KMS-11 (cell line): ENCODE results near the gene ZFYVE19.

ENCODE experiments used
- H2AFZ ChIP-seq: fragments of 200-600 bp; sonication (generic); 2 replicates; pipeline ENCODE4 v1.6.1; 2016; ENCODE audit warnings: antibody characterized with exemption, mixed run types, low read depth
- H3K27ac ChIP-seq: fragments of 200-600 bp; sonication (generic); 2 replicates; pipeline ENCODE4 v1.6.1; 2016; ENCODE audit warnings: mild to moderate bottlenecking, mixed run types
- H3K27me3 ChIP-seq: fragments of 200-600 bp; sonication (generic); 2 replicates; pipeline ENCODE4 v1.6.1; 2017; ENCODE audit warnings: mild to moderate bottlenecking, low read depth, mixed run types, moderate library complexity; ENCODE audit not compliant: insufficient read depth
- H3K36me3 ChIP-seq: fragments of 200-600 bp; sonication (generic); 2 replicates; pipeline ENCODE4 v1.6.1; 2017; ENCODE audit warnings: mild to moderate bottlenecking, mixed run types; ENCODE audit not compliant: insufficient read depth
- H3K4me1 ChIP-seq: fragments of 200-600 bp; sonication (generic); 2 replicates; pipeline ENCODE4 v1.6.1; 2016; ENCODE audit warnings: mild to moderate bottlenecking, low read depth, mixed run types; ENCODE audit not compliant: poor library complexity, severe bottlenecking
- H3K4me2 ChIP-seq: fragments of 200-600 bp; sonication (generic); 2 replicates; pipeline ENCODE4 v1.7.0; 2016; ENCODE audit warnings: mild to moderate bottlenecking, mixed run types
- H3K4me3 ChIP-seq: fragments of 200-600 bp; sonication (generic); IDR thresholded peaks from 2 replicates; pipeline ENCODE4 v1.6.1; 2017; ENCODE audit warnings: low read depth, low read length, mixed read lengths; ENCODE audit not compliant: insufficient read depth
- H3K79me2 ChIP-seq: fragments of 200-600 bp; sonication (generic); 2 replicates; pipeline ENCODE4 v1.6.1; 2016; ENCODE audit warnings: low read depth, mixed run types; ENCODE audit not compliant: insufficient read depth
- H3K9ac ChIP-seq: fragments of 200-600 bp; sonication (generic); 2 replicates; pipeline ENCODE4 v1.6.1; 2016; ENCODE audit warnings: mild to moderate bottlenecking, mixed run types
- H4K20me1 ChIP-seq: fragments of 200-600 bp; sonication (generic); 2 replicates; pipeline ENCODE4 v1.6.1; 2016; ENCODE audit warnings: mild to moderate bottlenecking, mixed run types; ENCODE audit not compliant: insufficient read depth
- TF ChIP-seq, protein P1 (sequence below): fragments of 200-600 bp; sonication (generic); conservative IDR thresholded peaks from 2 replicates; pipeline ENCODE4 v1.6.1; 2017; ENCODE audit warnings: low read depth, mild to moderate bottlenecking, antibody characterized with exemption, low read length, moderate library complexity, mixed read lengths

The ZFYVE19 gene

DNA sequence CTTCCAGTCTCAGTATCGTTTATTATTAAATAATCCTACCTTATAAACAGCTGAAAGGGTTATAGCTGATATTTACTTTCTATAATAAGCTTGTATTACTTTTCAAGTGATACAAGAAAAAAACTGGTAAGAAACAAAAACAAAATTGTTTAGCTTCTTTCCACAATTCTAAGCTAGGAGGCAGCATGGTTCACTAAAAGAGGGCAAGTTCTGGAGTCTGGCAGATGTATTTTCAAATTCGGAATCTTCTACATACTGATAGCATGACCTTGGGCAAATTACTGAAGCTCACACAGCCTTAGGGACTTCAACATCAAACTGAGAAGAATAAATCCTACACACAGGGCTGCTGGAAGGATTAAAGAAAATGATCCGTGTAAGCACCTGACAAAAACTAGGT is 21.7 kb upstream of the ZFYVE19 start:
- Histone ChIP-seq H3K4me3 (no peak overlapping the region), H2AFZ (no peak overlapping the region), H3K4me1 (peaks cover 58% of the 10 kb centered on the region), H3K79me2 (no peaks in the 10 kb centered on the region; the same call in 1 of the 2 replicates), H3K4me2 (no peak overlapping the region; the same call in 1 of the 2 replicates), H3K9ac (no peak overlapping the region), H3K36me3 (no peaks in the 10 kb centered on the region), H3K27ac (no peak overlapping the region), H4K20me1 (no peaks in the 10 kb centered on the region), H3K27me3 (no peaks in the 10 kb centered on the region)
- TF ChIP-seq, protein P1, sequence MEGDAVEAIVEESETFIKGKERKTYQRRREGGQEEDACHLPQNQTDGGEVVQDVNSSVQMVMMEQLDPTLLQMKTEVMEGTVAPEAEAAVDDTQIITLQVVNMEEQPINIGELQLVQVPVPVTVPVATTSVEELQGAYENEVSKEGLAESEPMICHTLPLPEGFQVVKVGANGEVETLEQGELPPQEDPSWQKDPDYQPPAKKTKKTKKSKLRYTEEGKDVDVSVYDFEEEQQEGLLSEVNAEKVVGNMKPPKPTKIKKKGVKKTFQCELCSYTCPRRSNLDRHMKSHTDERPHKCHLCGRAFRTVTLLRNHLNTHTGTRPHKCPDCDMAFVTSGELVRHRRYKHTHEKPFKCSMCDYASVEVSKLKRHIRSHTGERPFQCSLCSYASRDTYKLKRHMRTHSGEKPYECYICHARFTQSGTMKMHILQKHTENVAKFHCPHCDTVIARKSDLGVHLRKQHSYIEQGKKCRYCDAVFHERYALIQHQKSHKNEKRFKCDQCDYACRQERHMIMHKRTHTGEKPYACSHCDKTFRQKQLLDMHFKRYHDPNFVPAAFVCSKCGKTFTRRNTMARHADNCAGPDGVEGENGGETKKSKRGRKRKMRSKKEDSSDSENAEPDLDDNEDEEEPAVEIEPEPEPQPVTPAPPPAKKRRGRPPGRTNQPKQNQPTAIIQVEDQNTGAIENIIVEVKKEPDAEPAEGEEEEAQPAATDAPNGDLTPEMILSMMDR: no peak

DNA sequence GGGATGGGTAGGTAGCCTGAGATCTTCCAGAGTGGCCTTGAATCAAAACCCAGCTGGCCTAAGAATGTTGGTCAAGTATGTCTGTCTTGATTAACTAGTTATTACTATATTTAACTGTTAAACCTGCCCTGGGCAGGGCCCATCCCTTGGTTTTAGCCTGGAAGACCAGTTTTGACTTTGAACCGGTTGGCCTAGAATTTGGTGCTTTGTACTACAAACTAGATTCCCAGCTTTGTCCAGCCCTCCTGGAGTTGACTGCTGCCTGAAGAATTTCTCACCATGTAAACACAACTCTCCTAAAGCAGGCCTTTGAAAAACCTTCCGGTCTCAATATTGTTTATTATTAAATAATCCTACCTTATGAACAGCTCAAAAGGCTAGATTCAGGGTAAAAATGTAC is 21.1 kb upstream of the ZFYVE19 start:
- H3K27me3 ChIP-seq: no peaks in the 10 kb centered on the region
- peaks cover 58% of the 10 kb centered on the region for H3K4me1 ChIP-seq
- no peak overlapping the region; the same call in 1 of the 2 replicates for H3K4me2 ChIP-seq

DNA sequence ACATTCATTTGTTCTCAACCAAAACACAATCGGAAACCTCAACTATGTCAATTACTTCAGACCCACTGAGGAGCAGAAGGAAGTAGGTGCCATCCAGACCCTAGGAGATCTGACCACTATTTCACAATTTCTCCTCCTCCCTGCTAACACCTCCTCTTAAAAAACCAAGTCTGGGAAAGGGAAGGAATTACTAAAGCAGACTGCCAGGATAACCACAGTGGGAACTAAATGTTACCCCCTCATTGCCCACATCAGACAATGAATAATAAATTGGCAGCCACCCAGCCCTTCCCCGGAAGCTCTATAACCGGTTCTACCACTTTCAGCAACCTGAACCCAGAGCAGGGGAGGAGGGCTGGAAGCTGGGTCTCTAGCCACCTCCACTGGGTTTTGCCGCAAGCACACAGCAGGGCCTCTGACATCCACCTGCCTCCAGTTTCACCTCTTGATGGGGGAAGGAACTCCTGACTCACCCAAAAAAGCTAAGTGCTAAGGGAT is 19.5 kb upstream of the ZFYVE19 start:
- TF ChIP-seq, protein P1: no peak
- H3K4me3 ChIP-seq: no peak overlapping the region
- peak overlapping the region; percentile 0; the same call in 1 of the 2 replicates for H3K9ac ChIP-seq
- H3K27ac ChIP-seq: peak overlapping the region; percentile 71
- H3K27me3 ChIP-seq: no peaks in the 10 kb centered on the region
- H3K36me3 ChIP-seq: no peaks in the 10 kb centered on the region
- H4K20me1 ChIP-seq: no peaks in the 10 kb centered on the region
- no peaks in the 10 kb centered on the region; the same call in 1 of the 2 replicates for H3K79me2 ChIP-seq
- H2AFZ ChIP-seq: peak overlapping the region; percentile 29; the same call in 1 of the 2 replicates
- H3K4me1 ChIP-seq: peaks cover 56% of the 10 kb centered on the region
- peak overlapping the region; percentile 67 for H3K4me2 ChIP-seq

More for the DNA sequence above, 21.1 kb upstream of the ZFYVE19 start:
- Histone ChIP-seq H4K20me1 (no peaks in the 10 kb centered on the region), H3K27ac (no peak overlapping the region), H3K9ac (no peak overlapping the region), H3K4me3 (no peak overlapping the region), H3K79me2 (no peaks in the 10 kb centered on the region; the same call in 1 of the 2 replicates), H3K36me3 (no peaks in the 10 kb centered on the region), H2AFZ (no peak overlapping the region)
- TF ChIP-seq, protein P1: no peak

- Histone ChIP-seq H2AFZ (peak overlapping the region; percentile 29; the same call in 1 of the 2 replicates), H3K79me2 (no peaks in the 10 kb centered on the region; the same call in 1 of the 2 replicates), H4K20me1 (no peaks in the 10 kb centered on the region), H3K27ac (peak overlapping the region; percentile 71), H3K36me3 (no peaks in the 10 kb centered on the region), H3K4me2 (peak overlapping the region; percentile 67), H3K4me1 (peaks cover 50% of the 10 kb centered on the region), H3K9ac (peak overlapping the region; percentile 0; the same call in 1 of the 2 replicates), H3K27me3 (no peaks in the 10 kb centered on the region), H3K4me3 (no peak overlapping the region)
- TF ChIP-seq, protein P1: no peak
Measured at GRCh38 chr15:40787991-40788390, 18.9 kb upstream of the ZFYVE19 start.
